Skin of body (tissue), 2 donors: Measurements from ENCODE around the gene POFUT2. TPM values are rescaled to one million over a fixed set of nuclear protein-coding genes. Genes with fewer than 3 reads are reported as not detected.

Experiments used
- DNase-seq: peaks from one replicate; lab custom pipeline; 2025; lab: John Stamatoyannopoulos, UW
- total RNA-seq: library from RNA; depleted of rRNA; stranded (reverse); fragments of >200 nt; gene quantifications from one replicate; pipeline ENCODE4 v1.2.3, GENCODE V29; 2014

Gene POFUT2
- total RNA-seq, 1 donor from 2014 or later = 31.3 TPM

GRCh38 chr21:45283611-45284455 lies 3.9 kb downstream of the POFUT2 start:
- no peak for DNase-seq

- no peak for DNase-seq
Observed at GRCh38 chr21:45283035-45283610, 4.6 kb downstream of the POFUT2 start.

- no peak for DNase-seq
Observed at GRCh38 chr21:45282283-45283034, 5.2 kb downstream of the POFUT2 start.

GRCh38 chr21:45281411-45282282 lies 6.0 kb downstream of the POFUT2 start:
- no peak for DNase-seq

GRCh38 chr21:45280969-45281368 lies 6.7 kb downstream of the POFUT2 start:
- no peak for DNase-seq

- no peak for DNase-seq
Observed at GRCh38 chr21:45280178-45280821, 7.4 kb downstream of the POFUT2 start.

- DNase-seq = no peak
Observed at GRCh38 chr21:45279446-45280177, 8.1 kb downstream of the POFUT2 start.

- no peak for DNase-seq
Observed at GRCh38 chr21:45278156-45278911, 9.4 kb downstream of the POFUT2 start.

GRCh38 chr21:45277101-45278045 lies 10.3 kb downstream of the POFUT2 start:
- DNase-seq = no peak

GRCh38 chr21:45276596-45276995 lies 11.1 kb downstream of the POFUT2 start:
- DNase-seq = no peak

- DNase-seq = no peak
Observed at GRCh38 chr21:45270306-45270821, 17.3 kb downstream of the POFUT2 start.

GRCh38 chr21:45269861-45270260 lies 17.8 kb downstream of the POFUT2 start:
- no peak for DNase-seq

GRCh38 chr21:45267390-45267760 lies 20.3 kb downstream of the POFUT2 start:
- DNase-seq = no peak

GRCh38 chr21:45266518-45267389 lies 20.9 kb downstream of the POFUT2 start:
- DNase-seq = no peak

GRCh38 chr21:45265721-45266517 lies 21.8 kb downstream of the POFUT2 start:
- no peak for DNase-seq

GRCh38 chr21:45264912-45265515 lies 22.7 kb downstream of the POFUT2 start:
- no peak for DNase-seq
